ENCODE data around the gene EFHD2. TPM values are rescaled to one million over a fixed set of nuclear protein-coding genes. Genes with fewer than 3 reads are reported as not detected.

EFHD2 gene
- total RNA-seq, 1 experiment from 2014 or later = 69.7 TPM

- DNase-seq (ENCODE audit: low read depth, low spot score) (no peak), ATAC-seq (no peak)
- intact Hi-C loops (cut with micrococcal nuclease) = no loop called here
- no peak overlapping the region for H2AFZ ChIP-seq (ENCODE audit: low read depth, low read length, poor library complexity, severe bottlenecking)
- BruUV-seq (replicated peaks) = no TSS peak
- H3K4me2 ChIP-seq (ENCODE audit: low read length) = no peak overlapping the region
- no peaks in the 10 kb centered on the region for H3K4me1 ChIP-seq (ENCODE audit: control insufficient read depth in 1 of 2, insufficient read depth in 2 of 2, low read length in 2 of 2)
- H3K9me3 ChIP-seq (ENCODE audit: control insufficient read depth in 1 of 2, insufficient read depth in 1 of 2, low read depth in 1 of 2, low read length in 2 of 2) = no peaks in the 10 kb centered on the region
- TF ChIP-seq REST (IDR thresholded peaks at IDR 0.05; ENCODE audit: low read depth) (no peak), SIN3A (IDR thresholded peaks at IDR 0.05; ENCODE audit: low read depth) (no peak), ZNF274 (IDR thresholded peaks at IDR 0.05; ENCODE audit: low read depth, low read length) (no peak), EZH2 (IDR thresholded peaks at IDR 0.05) (no peak), TCF7L2 (IDR thresholded peaks at IDR 0.05; ENCODE audit: borderline replicate concordance, extremely low read depth, insufficient read depth, insufficient read length) (no peak), POLR2A (IDR thresholded peaks at IDR 0.05; ENCODE audit: borderline replicate concordance, extremely low read depth, insufficient read depth, insufficient read length) (no peak), FOSL1 (IDR thresholded peaks at IDR 0.05; ENCODE audit: low read depth) (no peak)
- TF ChIP-seq, protein P1, sequence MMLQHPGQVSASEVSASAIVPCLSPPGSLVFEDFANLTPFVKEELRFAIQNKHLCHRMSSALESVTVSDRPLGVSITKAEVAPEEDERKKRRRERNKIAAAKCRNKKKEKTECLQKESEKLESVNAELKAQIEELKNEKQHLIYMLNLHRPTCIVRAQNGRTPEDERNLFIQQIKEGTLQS (IDR thresholded peaks at IDR 0.05) = no peak
- no peak overlapping the region for H3K27ac ChIP-seq (ENCODE audit: low read depth, low read length)
- H3K36me3 ChIP-seq (ENCODE audit: control insufficient read depth in 1 of 2, insufficient read depth in 2 of 2, low read length in 2 of 2) = no peaks in the 10 kb centered on the region
- RAD21 ChIA-PET (ENCODE audit: low non-redundant PET in 1 of 2, low total read pairs in 2 of 2, uncharacterized antibody in 2 of 2, unreplicated experiment in 2 of 2) = no interaction called here
- no peaks in the 10 kb centered on the region for H4K20me1 ChIP-seq (ENCODE audit: insufficient read depth)
- H3K79me2 ChIP-seq (ENCODE audit: insufficient read depth, low read length) = no peaks in the 10 kb centered on the region
- H3K27me3 ChIP-seq (ENCODE audit: insufficient read depth, low read length) = no peaks in the 10 kb centered on the region
- H3K9ac ChIP-seq (ENCODE audit: low read length) = no peak overlapping the region
- H3K4me3 ChIP-seq (replicated peaks in 1 of 2; ENCODE audit: low read depth in 1 of 2, low read length in 2 of 2) = no peak overlapping the region
- CTCF ChIA-PET = interaction anchor here (1.7 kb wide), 1 partner anchor 120 kb away, joined by 3 read pairs; no protein-coding TSS in a partner anchor
- no peaks in the 10 kb centered on the region for H3K9me2 ChIP-seq (ENCODE audit: insufficient read depth)
- POLR2A ChIA-PET = no interaction called here
Observed at GRCh38 chr1:15443281-15443680, 33.6 kb downstream of the EFHD2 start.

Data from HCT116 (cell line).